ENCODE measurements around the gene FBXL13. TPM values are rescaled to one million over a fixed set of nuclear protein-coding genes. Genes with fewer than 3 reads are reported as not detected.

FBXL13 gene
- total RNA-seq, 2 donors from 2014 or later, result 0.95 to 2.5 TPM

DNA sequence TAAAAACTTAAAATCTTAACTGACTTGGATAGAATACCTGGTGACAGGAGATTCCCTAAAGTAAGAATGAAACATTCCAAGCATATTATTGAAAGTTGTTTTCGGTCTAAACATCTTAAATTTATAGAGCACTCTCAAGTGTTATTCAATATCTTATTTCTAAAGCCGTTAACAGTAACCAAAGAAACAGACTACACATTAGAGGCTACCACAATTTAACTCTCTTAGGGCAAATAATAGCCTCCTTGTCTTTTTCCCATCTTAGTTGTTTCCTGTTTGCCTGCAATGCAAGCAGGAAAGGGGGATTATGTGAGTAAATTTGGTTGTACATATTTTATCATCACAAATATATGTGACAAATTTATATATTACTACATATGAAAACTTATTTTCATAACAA lies 42.9 kb upstream of the FBXL13 start:
- DNase-seq (ENCODE audit: low spot score) (no peak), ATAC-seq (ENCODE audit: insufficient number of reproducible peaks, low FRiP score, low read depth) (no peak)

GRCh38 chr7:103116991-103117390 lies 42.4 kb upstream of the FBXL13 start:
- H3K9me3 ChIP-seq, result no peaks in the 10 kb centered on the region
- H3K4me3 ChIP-seq, result no peak overlapping the region
- H3K4me1 ChIP-seq (ENCODE audit: control insufficient read depth in 1 of 2, low read depth in 2 of 2), result peaks cover 9 to 32% of the 10 kb centered on the region in 2 donors
- no peaks in the 10 kb centered on the region for H3K27me3 ChIP-seq (replicated peaks; ENCODE audit: insufficient read depth)
- no peak for TF ChIP-seq CTCF (IDR thresholded peaks at IDR 0.05)
- ATAC-seq (ENCODE audit: insufficient number of reproducible peaks, low FRiP score, low read depth) (no peak), DNase-seq (ENCODE audit: low spot score) (no peak)
- H3K27ac ChIP-seq, result no peak overlapping the region
- H3K36me3 ChIP-seq, result no peaks in the 10 kb centered on the region

More for the DNA sequence above, 42.9 kb upstream of the FBXL13 start:
- Histone ChIP-seq H3K36me3 (no peaks in the 10 kb centered on the region), H3K9me3 (no peaks in the 10 kb centered on the region), H3K27me3 (replicated peaks; ENCODE audit: insufficient read depth) (no peaks in the 10 kb centered on the region), H3K4me1 (ENCODE audit: control insufficient read depth in 1 of 2, low read depth in 2 of 2) (peaks cover 9 to 32% of the 10 kb centered on the region in 2 donors), H3K4me3 (no peak overlapping the region), H3K27ac (no peak overlapping the region)
- no peak for TF ChIP-seq CTCF (IDR thresholded peaks at IDR 0.05)

- no peak for DNase-seq (ENCODE audit: low spot score)
- Histone ChIP-seq H3K27me3 (replicated peaks; ENCODE audit: insufficient read depth) (no peaks in the 10 kb centered on the region), H3K27ac (no peak overlapping the region), H3K4me3 (no peak overlapping the region), H3K4me1 (ENCODE audit: control insufficient read depth in 1 of 2, low read depth in 2 of 2) (peaks cover 9 to 32% of the 10 kb centered on the region in 2 donors), H3K36me3 (no peaks in the 10 kb centered on the region), H3K9me3 (no peaks in the 10 kb centered on the region)
- TF ChIP-seq CTCF (IDR thresholded peaks at IDR 0.05), result no peak
- no peak for ATAC-seq (ENCODE audit: insufficient number of reproducible peaks, low FRiP score, low read depth)
These were observed 41.9 kb upstream of the FBXL13 start for GRCh38 chr7:103116511-103116910.

GRCh38 chr7:103115771-103116170 lies 41.2 kb upstream of the FBXL13 start:
- DNase-seq (ENCODE audit: low spot score) (no peak), ATAC-seq (ENCODE audit: insufficient number of reproducible peaks, low FRiP score, low read depth) (no peak)
- Histone ChIP-seq H3K4me3 (no peak overlapping the region), H3K4me1 (ENCODE audit: control insufficient read depth in 1 of 2, low read depth in 2 of 2) (peaks cover 6 to 25% of the 10 kb centered on the region in 2 donors), H3K27ac (no peak overlapping the region), H3K27me3 (replicated peaks; ENCODE audit: insufficient read depth) (no peaks in the 10 kb centered on the region), H3K36me3 (no peaks in the 10 kb centered on the region), H3K9me3 (no peaks in the 10 kb centered on the region)
- no peak for TF ChIP-seq CTCF (IDR thresholded peaks at IDR 0.05)

GRCh38 chr7:103114576-103115008 lies 40.0 kb upstream of the FBXL13 start:
- Histone ChIP-seq H3K9me3 (no peaks in the 10 kb centered on the region), H3K27me3 (replicated peaks; ENCODE audit: insufficient read depth) (no peaks in the 10 kb centered on the region), H3K36me3 (no peaks in the 10 kb centered on the region), H3K4me1 (ENCODE audit: control insufficient read depth in 1 of 2, low read depth in 2 of 2) (peaks cover 2 to 13% of the 10 kb centered on the region in 2 donors), H3K4me3 (no peak overlapping the region), H3K27ac (no peak overlapping the region)
- no peak for TF ChIP-seq CTCF (IDR thresholded peaks at IDR 0.05)
- DNase-seq (ENCODE audit: low spot score) (no peak), ATAC-seq (ENCODE audit: insufficient number of reproducible peaks, low FRiP score, low read depth) (no peak)

Data from thoracic aorta (tissue), 2 donors.